ENCODE data around the gene TBP.

The TBP gene

DNA sequence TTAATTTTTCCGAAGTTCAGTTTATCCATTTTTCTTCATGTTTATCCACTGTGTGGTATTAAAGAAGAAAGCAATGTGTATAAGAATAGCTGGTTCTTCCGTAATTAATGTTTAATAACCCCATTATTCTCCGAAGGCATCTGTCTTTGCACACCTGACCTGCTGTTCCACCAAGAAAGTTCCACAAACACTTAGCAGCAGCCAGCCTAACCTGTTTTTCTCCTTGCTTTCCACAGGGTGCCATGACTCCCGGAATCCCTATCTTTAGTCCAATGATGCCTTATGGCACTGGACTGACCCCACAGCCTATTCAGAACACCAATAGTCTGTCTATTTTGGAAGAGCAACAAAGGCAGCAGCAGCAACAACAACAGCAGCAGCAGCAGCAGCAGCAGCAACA is 7.4 kb downstream of the TBP start:
- DNase-seq (ENCODE audit: low read depth in 1 of 2, low spot score in 1 of 2): no peak
- H3K27ac ChIP-seq (replicated peaks): no peak overlapping the region
- no peaks in the 10 kb centered on the region for H3K27me3 ChIP-seq (ENCODE audit: insufficient read depth, poor library complexity, severe bottlenecking)
- no peak overlapping the region for H3K4me3 ChIP-seq (replicated peaks; ENCODE audit: insufficient read depth, low read length)
- TF ChIP-seq CTCF (IDR thresholded peaks at IDR 0.05; ENCODE audit: insufficient read depth, low read length) (no peak), SPI1 (IDR thresholded peaks at IDR 0.05; ENCODE audit: borderline replicate concordance, low read depth) (no peak), GABPA (IDR thresholded peaks at IDR 0.05; ENCODE audit: low read depth) (no peak), POLR2AphosphoS5 (IDR thresholded peaks at IDR 0.05; ENCODE audit: low read depth) (no peak)
- TF ChIP-seq, protein P1, sequence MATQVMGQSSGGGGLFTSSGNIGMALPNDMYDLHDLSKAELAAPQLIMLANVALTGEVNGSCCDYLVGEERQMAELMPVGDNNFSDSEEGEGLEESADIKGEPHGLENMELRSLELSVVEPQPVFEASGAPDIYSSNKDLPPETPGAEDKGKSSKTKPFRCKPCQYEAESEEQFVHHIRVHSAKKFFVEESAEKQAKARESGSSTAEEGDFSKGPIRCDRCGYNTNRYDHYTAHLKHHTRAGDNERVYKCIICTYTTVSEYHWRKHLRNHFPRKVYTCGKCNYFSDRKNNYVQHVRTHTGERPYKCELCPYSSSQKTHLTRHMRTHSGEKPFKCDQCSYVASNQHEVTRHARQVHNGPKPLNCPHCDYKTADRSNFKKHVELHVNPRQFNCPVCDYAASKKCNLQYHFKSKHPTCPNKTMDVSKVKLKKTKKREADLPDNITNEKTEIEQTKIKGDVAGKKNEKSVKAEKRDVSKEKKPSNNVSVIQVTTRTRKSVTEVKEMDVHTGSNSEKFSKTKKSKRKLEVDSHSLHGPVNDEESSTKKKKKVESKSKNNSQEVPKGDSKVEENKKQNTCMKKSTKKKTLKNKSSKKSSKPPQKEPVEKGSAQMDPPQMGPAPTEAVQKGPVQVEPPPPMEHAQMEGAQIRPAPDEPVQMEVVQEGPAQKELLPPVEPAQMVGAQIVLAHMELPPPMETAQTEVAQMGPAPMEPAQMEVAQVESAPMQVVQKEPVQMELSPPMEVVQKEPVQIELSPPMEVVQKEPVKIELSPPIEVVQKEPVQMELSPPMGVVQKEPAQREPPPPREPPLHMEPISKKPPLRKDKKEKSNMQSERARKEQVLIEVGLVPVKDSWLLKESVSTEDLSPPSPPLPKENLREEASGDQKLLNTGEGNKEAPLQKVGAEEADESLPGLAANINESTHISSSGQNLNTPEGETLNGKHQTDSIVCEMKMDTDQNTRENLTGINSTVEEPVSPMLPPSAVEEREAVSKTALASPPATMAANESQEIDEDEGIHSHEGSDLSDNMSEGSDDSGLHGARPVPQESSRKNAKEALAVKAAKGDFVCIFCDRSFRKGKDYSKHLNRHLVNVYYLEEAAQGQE (IDR thresholded peaks at IDR 0.05; ENCODE audit: insufficient replicate concordance, low read depth): no peak

DNA sequence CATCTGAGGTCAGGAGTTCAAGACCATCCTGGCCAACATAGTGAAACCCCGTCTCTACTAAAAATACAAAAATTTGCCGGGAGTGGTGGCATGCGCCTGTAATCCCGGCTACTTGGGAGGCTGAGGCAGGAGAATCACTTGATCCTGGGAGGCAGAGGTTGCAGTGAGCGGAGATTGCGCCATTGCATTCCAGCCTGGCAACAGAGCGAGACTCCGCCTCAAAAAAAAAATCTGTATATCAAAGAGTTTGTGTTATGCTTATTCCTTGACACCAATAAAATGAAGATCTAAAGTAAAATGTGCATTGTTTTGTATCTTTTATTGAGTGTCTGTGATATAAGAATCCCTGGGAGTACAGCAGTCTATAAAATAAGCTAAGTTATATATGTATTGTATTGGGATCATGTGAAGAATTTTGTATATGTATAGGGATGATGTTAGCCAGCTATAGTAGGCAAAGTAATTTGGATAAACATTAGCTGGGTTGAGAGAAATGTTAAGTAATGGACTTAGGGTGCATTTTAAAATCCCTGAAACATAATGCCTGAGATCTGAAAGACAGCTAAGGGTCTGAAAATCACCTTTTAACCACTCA is 10.9 kb downstream of the TBP start:
- Histone ChIP-seq H3K27me3 (ENCODE audit: insufficient read depth, poor library complexity, severe bottlenecking) (no peaks in the 10 kb centered on the region), H3K27ac (replicated peaks) (no peak overlapping the region), H3K4me3 (replicated peaks; ENCODE audit: insufficient read depth, low read length) (no peak overlapping the region)
- DNase-seq (ENCODE audit: low read depth in 1 of 2, low spot score in 1 of 2): no peak
- no peak for TF ChIP-seq POLR2AphosphoS5 (IDR thresholded peaks at IDR 0.05; ENCODE audit: low read depth)

GRCh38 chr6:170572704-170573466 is 18.7 kb downstream of the TBP start:
- Histone ChIP-seq H3K27me3 (ENCODE audit: insufficient read depth, poor library complexity, severe bottlenecking) (no peaks in the 10 kb centered on the region), H3K4me3 (replicated peaks; ENCODE audit: insufficient read depth, low read length) (no peak overlapping the region), H3K27ac (replicated peaks) (no peak overlapping the region)
- no peak for DNase-seq (ENCODE audit: low read depth in 1 of 2, low spot score in 1 of 2)
- TF ChIP-seq, protein P1 (IDR thresholded peaks at IDR 0.05; ENCODE audit: insufficient replicate concordance, low read depth): no peak
- TF ChIP-seq CTCF (IDR thresholded peaks at IDR 0.05; ENCODE audit: insufficient read depth, low read length) (no peak), POLR2AphosphoS5 (IDR thresholded peaks at IDR 0.05; ENCODE audit: low read depth) (no peak)

GRCh38 chr6:170575250-170575649 is 21.1 kb downstream of the TBP start:
- Histone ChIP-seq H3K4me3 (replicated peaks; ENCODE audit: insufficient read depth, low read length) (no peak overlapping the region), H3K27ac (replicated peaks) (no peak overlapping the region)
- DNase-seq (ENCODE audit: low read depth in 1 of 2, low spot score in 1 of 2): peak in 1 of 2 experiments; percentile 18

More at GRCh38 chr6:170575250-170575649, 21.1 kb downstream of the TBP start:
- TF ChIP-seq GABPA (IDR thresholded peaks at IDR 0.05; ENCODE audit: low read depth): no peak
- no peak for TF ChIP-seq POLR2AphosphoS5 (IDR thresholded peaks at IDR 0.05; ENCODE audit: low read depth)
- TF ChIP-seq, protein P1 (IDR thresholded peaks at IDR 0.05; ENCODE audit: insufficient replicate concordance, low read depth): no peak
- no peaks in the 10 kb centered on the region for H3K27me3 ChIP-seq (ENCODE audit: insufficient read depth, poor library complexity, severe bottlenecking)
